Measurements from ENCODE around the gene CDR2L.

- no peak for TF ChIP-seq CTCF (IDR thresholded peaks at IDR 0.05; ENCODE audit: low read depth, low read length)
- no peak for TF ChIP-seq POLR2A (IDR thresholded peaks at IDR 0.05; ENCODE audit: extremely low read depth, insufficient read length)
These were observed 46.9 kb downstream of the CDR2L start for GRCh38 chr17:75034236-75034908.
